Umbilical cord (tissue), 2 donors: ENCODE measurements around the gene OR2W1. TPM values are rescaled to one million over a fixed set of nuclear protein-coding genes. Genes with fewer than 3 reads are reported as not detected.

ENCODE experiments used
- DNase-seq: peaks from one replicate; pipeline ENCODE4 v3.0.0-alpha.2; 2015; ENCODE audit warnings: low spot score
- total RNA-seq: library from RNA; depleted of rRNA; stranded (reverse); fragments of >200 nt; gene quantifications from one replicate; pipeline ENCODE4 v1.2.3, GENCODE V29; 2014; ENCODE audit warnings: low replicate concordance; ENCODE audit not compliant: insufficient read depth

Gene OR2W1, protein sequence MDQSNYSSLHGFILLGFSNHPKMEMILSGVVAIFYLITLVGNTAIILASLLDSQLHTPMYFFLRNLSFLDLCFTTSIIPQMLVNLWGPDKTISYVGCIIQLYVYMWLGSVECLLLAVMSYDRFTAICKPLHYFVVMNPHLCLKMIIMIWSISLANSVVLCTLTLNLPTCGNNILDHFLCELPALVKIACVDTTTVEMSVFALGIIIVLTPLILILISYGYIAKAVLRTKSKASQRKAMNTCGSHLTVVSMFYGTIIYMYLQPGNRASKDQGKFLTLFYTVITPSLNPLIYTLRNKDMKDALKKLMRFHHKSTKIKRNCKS
- 1.2 TPM for total RNA-seq

DNA sequence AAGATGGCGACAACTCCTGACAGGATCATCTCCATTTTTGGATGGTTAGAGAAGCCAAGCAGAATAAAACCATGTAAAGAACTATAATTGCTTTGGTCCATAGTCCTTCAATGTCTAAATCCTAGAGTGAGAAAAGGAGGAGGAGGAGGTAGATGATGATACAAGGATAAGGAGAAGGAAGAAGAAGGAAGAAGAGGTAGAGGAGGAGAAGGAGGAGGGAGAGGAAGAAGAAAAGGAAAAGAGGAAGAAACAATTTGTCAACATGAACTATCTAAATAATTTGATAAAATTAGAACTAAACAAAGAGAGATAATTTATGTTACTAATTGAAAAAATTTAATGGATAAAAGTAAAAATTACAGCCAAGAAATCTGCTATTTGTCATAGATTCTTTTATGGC lies at the start of gene OR2W1:
Gene OR2W1, minus strand, starts transcription at position 101 of the 400 bp plus-strand sequence. Its CDS starts 0 bp downstream, at position 101.
- DNase-seq = no peak

DNA sequence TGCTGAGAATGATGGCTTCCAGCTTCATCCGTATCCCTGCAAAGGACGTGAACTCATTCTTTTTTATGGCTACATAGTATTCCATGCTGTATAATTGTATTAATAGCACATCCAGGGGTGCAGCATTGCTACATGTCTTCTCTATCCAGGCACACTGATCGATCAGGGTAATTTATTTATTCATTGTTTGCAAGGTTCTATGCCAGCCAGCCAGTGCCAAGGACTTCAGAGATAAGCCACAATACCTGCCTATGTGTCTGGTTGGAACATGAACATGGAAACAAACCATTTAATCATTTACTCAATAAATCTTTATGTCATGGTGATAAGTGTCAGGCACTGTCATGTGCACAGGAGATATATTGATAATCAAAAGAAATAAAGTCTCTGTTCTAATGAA lies 48.0 kb upstream of the OR2W1 start:
- no peak for DNase-seq

DNA sequence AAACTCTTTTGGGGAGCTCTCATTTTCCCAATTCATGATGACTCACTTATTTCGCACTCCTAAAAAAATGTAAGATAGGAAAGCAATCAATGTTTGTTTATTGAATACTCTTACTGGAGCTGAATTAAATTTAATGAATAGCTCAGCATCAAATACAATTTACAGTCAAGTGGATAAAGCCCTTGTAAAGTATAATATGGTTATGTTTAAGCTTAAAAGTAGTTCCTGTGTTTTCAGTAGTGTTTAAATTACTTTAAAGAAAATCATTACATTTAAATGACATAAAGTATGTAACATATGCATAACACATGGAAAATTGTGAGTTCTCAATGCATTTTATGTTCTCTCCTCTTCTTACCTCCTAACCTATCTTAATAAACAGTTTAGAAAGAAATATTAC lies 42.2 kb upstream of the OR2W1 start, which contains the start of gene OR2B3:
Gene OR2B3, minus strand, starts transcription at position 101 of the 400 bp plus-strand sequence. Its CDS starts 65 bp downstream, at position 36.
- no peak for DNase-seq

DNA sequence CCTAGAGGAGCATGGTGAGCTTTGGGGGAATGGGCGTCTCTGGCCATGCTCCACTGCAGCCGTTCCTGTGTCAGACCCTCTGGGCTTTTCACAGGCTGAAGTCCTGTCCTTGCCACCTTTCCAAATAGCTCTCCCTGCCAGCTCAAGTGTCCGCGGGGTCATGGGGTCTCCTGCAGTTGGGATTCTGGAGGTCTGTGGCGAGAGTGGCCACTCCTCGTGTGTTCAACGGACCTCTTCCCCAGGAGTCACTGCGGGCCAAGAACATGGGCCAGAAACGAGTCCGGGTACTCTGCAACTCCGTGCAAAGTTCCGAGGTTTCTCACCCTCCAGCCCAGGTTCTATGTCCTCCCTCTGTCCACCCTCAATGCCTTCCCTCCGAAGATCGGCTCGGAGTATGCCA lies 37.5 kb upstream of the OR2W1 start:
- DNase-seq = no peak

DNA sequence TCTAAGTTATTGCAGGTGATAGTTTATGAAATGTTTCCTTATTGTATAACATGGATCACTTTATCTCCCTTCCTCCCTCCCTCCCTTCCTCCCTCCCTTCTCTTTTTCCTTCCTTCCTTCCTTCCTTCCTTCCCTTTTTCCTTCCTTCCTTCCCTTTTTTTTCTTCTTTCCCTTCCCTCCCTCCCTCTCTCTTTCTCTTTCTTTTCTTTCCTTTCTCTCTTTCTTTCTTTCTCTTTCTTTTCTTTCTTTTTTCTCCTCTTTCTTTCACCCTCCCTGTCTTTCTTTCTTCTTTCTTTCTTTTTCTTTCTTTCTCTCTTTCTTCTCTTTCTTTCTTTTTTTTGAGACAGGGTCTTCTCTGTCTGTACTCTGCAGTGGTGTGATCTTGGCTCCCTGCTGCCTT lies 36.3 kb upstream of the OR2W1 start:
- DNase-seq = no peak

DNA sequence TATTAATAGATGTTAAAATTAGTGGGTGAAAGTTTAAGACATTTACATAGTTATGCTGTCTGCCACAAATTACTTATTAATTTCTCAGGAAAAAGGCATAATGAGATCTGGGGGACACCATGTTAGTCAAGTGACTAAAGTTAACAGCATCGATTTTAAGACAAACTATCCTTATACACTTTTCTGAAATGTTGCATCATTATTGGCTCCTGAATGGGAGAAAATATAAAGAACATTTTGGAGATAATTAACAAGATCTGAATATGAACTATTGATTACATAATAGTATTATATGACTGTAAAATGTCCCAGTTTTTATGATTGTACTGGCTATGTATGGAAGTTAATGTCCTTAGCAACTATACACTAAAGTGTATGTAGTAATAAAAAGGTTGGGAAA lies 34.2 kb upstream of the OR2W1 start:
- DNase-seq = no peak

DNA sequence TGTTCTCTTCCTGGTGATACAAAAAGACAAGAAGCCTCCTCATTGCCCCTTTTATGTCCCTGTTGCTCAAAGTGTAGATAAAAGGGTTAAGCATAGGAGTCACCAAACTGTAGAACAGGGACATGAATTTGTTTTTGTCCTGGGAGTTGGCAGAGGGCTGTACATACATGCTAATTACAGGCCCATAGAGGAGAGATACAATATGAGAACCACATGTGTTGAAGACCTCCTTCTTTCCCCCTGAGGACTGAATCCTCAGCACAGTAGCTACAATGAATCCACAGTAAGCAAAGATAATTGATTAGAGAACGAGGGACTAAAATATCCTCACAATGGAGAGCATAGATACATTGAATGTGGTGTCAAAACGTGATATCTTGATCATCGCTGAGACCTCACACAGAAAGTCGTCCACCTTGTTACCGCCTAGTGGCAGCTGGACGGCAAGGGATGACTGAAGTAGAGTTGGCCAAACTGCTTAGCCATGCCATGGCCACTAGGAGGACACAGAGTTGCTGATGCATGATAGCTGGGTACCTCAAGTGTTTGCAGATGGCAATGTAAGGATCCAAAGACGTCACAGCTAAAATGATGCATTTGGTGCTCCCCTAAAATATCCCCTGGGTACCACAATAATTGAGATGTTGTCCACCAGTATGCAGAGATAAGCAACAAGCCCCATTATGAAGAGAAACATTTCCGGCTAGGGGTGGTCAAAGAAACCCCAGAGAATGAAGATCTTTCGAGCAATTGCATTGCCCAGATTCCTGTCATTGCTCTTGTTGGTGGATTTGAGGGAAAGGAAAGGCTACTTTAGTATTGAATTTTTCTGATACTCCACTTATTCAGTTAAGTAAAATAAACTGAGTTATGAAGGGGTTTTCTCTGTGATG lies 27.1 kb upstream of the OR2W1 start:
- no peak for DNase-seq

DNA sequence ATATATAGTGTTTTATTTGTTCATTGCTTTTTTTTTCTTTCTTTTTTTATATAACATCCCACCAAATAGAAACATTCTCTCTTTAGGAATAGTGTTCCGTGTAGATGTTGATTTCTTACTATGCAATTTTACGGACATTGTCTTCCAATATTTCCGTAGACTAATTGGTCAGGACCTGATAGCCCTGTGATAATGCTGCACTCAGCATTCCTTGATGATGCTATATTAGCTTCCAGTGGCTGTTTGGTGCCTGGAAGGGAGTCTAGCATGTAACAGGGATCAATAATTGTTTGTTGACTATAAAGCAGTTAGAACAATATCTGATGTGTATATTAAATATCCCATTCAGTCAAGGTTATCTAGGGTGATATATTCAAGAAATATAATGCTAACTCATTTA lies 6.7 kb upstream of the OR2W1 start:
- no peak for DNase-seq

DNA sequence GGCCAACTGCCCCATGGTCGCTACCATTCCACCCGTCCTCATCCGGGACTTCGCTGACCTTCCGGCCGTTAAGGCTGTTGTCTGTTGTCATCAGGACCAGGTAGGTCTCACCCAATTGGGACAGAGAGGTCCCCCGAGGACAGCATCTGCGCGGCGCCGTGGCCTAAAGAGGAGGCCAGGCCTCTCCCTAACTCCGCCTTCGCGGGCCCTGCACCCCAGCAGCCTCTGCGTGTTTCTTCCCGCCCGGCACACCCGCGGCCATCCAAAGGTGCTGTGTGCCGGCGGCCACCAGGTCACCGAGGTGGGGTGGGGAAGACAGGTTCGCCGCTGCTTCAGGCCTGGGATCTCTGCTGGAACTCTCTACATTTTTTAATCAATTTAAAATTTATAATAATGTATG lies 9.0 kb downstream of the OR2W1 start:
- no peak for DNase-seq

DNA sequence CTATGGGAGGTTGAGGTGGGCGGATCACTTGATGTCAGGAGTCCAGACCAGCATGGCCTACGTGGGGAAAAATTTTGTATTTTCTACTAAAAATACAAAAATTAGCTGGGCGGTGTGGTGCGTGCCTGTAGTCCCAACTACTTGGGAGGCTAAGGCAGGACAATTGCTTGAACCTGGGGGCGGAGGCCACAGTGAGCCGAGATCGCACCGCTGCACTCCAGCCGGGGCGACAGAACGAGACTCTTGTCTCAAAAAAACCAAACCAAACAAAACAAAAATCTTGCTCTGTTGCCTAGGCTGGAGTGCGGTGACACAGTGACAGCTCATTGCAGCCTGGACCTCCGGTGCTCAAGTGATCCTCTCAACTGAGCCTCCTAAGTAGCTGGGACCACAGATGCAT lies 16.2 kb downstream of the OR2W1 start:
- no peak for DNase-seq

DNA sequence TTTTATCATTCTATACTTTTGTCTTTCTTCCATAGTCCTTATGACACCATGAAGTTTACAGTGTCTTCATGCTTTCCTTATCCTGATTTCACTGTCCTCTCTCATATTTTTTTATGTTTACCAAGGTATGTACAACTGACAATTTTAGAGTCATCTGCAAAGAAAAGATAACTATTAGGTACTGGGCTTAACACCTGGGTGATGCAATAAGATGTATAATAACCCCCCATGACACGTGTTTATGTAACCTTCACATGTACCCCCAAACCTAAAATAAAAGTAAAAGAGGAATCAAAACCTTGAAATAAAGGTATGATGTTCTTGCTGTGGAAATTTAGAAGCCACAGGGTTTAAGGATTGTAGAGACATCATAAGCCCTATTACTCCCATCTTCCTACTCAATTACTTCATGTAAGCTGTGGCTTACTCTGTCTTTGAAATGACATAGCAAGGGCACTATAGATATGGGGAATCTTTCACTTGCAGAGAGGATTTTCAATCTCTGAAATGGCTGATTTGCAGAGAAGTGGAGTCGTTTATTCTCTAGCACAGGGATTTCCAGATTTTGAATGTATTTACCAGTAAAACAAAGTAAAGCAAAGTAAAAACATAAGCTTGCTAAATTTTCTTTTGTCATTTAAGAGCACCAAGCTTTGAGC lies 18.9 kb downstream of the OR2W1 start:
- DNase-seq = no peak

DNA sequence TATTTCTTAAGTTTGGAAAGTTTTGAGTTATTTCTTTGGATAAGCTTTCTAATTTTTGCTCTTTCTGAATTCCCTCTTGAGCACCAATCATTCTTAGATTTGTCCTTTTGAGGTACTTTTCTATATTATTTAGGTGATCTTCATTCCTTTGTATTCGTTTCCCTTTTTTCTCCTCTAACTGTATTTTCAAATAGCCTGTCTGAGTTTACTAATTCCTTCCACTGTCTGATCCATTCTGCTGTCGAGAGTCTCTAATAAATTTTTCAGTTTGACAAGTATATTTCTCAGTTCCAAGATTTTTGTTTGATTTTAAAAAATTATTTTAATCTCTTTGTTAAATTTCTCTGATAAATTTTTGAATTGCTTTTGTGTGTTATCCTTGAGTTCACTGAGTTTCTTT lies 23.5 kb downstream of the OR2W1 start:
- no peak for DNase-seq

DNA sequence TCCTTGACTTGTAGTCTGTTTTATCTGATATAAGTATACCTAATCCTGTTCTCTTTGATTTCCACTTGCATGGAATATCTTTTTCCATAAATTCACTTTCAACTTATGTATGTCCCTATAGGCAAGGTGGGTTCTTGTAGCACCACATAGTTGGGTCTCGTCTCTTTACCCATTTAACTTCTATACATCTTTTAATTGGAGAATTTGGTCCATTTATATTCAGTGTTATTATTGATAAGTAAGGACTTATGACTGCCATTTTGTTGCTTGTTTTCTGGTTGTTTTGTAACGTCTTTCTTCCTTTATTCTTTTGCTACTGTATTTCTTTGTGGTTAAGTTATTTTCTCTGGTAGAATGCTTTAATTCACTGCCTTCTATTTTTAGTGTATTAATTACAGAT lies 25.3 kb downstream of the OR2W1 start:
- no peak for DNase-seq

DNA sequence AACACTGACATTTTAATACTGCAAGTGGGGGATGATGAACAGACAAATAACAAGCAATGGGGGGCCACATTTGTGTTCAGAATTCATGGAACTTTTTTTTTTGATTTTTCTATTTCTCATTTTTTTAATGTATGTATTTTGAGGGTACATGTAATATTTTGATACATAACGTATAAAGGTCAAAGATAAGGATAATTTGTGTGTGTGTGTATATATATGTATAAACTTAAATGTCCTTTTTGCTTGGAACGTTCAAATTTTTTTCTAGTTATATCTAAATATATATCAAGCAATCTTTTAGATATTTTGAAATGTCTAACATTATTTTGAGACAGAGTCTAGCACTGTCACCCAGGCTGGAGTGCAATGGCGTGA lies 27.6 kb downstream of the OR2W1 start:
- DNase-seq = no peak

DNA sequence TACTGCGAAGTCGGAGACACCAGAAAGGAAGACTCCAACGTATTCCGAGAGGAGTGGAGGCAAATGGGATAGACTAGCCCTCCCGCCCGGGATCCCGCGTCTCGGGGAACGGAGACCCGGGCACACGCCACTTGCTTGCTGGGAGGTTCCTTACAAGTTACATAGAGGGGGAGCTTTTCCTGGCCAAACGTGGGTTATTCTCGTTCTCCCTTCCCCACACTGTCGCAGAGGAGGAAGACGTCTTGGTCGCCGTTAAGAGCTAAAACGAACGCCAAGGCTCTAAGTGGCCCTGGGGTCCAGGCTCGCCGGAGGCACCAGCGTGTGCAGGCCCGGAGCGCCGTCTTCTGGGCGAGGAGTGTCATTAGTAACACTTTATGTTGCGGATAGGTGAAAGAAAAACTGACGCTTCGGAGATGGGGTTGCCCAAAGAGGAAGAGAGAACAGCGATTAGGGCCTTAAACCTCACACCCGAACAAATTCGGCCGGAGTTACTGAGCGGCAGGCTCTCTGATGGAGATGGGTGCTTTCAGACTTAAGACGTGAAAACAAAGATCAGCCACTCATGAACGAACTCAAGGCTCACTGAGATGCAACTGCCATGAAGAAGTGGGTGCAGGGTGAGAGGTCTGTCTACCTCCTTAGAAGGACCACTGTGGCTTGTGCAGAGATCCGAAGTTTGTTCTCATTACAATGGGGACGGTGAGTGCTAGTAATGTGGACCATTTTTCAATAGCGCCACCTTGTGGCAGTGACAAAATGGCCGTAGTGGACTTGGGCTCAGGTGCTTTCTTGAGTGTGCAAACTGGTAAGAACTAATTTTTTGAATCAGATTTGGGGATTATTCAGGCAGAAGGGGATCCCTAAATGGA lies 28.2 kb downstream of the OR2W1 start:
- DNase-seq = peak; percentile 83

DNA sequence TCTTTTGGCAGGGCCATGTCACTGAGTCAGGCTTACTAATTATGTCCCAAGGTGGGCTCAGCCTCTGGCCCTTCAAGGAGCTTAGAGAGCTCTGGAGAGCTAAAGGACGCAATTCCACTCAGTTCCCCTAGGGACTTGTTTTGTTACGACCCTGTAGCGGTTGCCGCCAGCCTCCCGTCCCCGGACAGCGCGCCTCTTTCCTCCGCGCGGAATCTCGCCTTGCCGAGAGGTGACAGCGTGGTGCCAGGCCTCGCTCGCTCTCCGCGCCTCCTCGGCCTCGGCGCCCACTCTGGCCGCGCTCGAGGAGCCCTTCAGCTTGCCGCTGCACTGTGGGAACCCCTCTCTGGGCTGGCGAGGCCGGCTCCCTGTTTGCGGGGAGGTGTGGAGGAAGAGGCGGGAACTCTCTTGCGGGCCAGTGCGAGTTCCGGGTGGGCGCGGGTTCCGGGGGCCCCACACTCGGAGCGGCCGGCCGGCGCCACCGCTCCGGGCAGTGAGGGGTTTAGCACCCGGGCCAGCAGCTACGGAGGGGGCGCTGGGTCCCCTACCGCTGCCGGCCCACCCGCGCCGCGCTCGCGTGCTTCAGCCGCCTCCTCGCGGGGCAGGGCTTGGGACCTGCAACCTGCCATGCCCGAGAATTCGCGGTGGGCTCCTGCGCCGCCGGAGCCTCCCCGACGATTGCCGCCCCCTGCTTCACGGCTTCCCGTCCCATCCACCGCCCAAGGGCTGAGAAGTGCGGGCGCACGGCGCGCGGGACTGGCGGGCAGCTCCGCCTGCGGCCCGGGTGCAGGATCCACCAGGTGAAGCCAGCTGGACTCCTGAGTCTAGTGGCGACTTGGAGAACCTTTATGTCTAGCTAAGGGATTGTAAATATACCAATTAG lies 30.0 kb downstream of the OR2W1 start:
- DNase-seq = no peak

DNA sequence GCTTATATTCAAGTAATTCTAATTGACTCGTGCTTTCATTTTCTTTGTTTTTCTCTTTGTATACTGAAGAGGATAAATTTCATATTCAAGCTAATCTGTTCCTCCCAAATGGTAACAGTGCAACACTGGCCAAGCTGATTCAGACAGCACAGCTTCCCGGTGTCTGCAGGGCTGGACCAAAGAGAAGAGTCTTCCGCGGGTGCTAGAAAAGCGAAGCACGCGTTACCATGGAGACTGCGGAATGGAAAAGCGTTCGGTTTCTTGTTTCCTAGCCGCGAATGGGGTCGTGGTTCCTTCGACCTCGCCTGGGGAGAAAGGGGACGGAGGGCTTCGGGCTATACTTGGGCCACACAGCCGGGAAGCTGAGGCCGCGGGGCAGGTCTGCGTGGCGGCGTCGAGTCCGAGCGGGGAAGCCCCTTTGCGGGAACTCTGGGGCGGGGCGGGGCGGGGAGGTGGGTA lies 33.7 kb downstream of the OR2W1 start:
- peak; percentile 82 for DNase-seq

DNA sequence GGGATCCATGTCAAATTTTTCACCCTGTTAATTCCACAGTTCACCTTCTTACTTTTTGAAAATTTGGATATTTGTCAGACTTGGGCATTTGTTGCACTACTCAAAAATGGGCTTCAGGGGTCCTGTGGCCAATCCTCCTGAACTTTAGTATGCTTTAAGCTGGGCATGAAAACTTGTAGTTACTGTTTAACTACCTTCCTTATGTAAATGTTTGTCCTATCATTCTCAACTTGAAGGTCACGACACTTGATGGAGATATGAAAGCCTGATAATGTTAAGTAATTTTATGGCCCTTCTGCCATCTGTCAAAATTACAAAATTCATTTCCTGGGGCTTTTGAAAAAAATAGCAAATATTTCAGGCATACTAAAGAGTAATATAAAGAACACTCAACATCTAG lies 35.6 kb downstream of the OR2W1 start:
- no peak for DNase-seq

DNA sequence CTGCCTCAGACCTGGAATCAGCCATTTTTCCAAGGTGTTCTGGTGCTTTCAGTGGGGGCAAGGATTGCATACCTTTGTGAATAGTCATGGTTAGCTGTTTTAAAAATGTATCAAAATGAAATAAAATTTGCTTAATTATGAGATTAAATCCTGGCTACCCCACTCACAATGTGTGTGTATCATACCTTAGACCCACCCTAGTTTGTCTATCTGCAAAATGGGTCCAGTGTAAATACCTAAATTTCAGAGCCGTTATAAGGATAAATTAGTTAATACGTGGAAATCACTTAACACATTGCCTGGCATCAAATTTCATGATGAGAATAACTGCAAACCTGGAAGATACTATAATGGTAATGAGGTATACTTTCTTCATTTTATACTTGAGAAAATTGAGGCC lies 36.9 kb downstream of the OR2W1 start:
- DNase-seq = no peak

DNA sequence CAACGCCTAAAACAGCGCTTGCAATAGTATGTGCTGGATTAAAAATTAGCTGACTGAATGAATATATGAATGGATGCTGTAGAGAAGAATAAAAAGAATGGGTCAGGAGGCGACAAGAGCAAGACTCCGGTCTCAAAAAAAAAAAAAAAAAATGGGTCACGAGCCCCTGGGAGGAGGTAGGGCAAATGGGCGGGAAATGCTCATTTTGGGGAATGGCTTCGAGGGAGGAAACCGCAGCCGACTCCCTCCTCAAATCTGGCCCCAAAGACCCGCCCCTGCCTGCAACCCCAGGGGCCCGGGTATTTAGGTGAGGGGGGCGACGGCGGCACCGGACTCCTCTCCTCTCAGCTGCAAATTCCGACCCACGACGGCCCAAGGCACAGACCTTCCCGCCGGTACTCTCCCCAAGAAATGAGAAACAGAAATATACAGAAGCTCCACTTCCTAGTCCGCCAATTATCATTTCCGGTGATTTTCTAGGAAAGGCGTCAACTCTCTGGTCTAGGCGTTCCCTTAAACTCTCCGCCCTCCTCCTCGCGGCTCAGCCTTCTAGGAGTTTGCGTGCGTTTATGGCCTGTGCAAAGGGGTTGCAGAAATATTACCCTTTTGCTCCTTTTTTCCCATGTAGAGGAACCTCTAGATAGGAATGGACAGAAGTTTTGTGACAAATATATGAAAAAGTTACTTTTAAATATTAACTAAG lies 39.6 kb downstream of the OR2W1 start, which contains the start of gene ZNF311:
Gene ZNF311, minus strand, starts transcription at position 133 of the 703 bp plus-strand sequence. CDS start 1,361 bp downstream, outside the sequence.
- peak; percentile 94 for DNase-seq
